NCI-H446 (cell line): ENCODE results near the gene NAPA.

Source experiments
- DNase-seq, 2 experiments: peaks; one replicate each; lab custom pipeline; 2025; lab: John Stamatoyannopoulos, UW

The NAPA gene

DNA sequence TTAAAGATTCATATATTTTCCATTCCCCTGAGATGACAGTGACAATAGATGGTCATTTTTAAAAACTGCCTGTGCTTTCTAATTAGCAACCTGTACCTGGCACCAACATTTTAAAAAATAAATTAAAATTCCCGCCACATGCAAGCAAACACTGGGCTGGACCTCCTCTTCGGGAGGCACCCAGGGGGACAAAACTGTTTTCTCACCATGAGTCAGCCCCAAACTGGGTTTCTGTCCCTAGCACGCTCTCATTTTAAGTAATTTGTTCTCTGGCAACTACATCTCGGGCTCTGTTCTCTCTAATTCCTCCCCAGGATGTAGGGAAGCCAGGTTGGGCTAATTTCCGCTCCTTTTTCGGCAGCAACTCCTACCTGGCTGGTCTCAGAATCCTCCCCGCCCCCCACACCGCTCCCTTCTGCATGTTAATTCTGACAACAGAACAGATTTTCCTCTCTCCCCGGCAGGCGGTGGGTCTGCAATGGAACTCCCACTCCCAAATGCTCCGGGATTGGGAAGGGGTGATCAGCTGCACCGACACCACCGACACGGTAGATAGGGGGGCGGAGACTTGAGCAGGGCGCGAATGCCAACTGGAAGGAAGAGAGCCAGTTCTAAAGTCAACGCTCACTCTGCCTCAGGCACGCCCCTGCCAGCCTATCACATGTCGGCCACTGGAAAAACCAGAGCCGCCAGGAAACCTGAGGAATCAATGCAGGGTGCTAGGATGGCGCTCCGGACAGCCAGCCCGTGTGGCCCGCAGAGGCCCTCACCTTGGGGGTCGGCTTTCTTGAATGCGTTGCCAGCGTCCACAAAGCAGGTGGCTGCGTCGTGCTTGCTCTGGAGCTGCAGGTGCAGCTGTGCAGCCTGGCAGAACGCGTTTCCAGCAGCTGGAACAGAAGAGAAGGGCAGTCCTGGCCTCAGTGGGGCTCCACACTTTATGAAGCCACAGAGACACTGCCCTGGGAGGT lies 14.7 kb downstream of the NAPA start:
- no peak for DNase-seq

DNA sequence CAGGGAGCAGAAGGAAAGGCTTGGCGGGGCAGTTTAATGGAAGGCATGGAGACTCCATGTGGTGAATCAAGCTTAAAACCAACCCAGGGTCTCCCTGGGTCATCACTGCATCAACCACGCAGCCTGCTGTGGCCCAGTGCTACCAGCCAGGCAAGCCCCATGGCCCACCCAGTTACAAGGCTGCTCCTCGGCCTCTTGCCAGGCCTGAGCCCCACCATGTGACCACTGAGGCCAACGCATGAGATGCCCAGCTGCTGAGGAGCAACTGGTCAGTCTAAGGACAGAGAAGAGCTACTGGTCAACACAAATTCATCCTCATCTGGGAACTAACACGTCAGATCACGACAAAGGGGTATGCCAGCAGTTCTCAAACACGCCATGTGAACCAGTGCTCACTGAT lies 15.5 kb downstream of the NAPA start:
- no peak for DNase-seq

DNA sequence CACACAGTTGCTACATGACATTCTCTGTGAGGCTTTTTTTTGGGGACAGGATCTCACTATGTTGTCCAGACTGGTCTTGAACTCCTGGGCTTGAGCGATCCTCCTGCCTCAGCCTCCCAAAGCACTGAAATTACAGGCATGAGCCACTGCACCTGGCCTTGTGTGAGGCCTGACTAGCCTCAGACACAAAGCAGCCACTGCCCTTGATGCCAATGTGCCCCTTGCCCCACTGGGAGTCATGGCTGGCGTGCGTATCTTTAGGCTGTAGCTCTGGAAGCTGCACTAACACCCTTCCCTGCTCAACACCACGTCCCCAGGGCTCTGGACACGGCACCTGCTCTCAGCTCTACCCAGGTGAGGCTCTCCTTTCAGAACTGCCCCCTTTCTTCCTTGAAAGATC lies 16.3 kb downstream of the NAPA start:
- DNase-seq, result no peak

- peak in 1 of 2 experiments; percentile 67 for DNase-seq
These were observed 16.9 kb downstream of the NAPA start for GRCh38 chr19:47497821-47498520.

DNA sequence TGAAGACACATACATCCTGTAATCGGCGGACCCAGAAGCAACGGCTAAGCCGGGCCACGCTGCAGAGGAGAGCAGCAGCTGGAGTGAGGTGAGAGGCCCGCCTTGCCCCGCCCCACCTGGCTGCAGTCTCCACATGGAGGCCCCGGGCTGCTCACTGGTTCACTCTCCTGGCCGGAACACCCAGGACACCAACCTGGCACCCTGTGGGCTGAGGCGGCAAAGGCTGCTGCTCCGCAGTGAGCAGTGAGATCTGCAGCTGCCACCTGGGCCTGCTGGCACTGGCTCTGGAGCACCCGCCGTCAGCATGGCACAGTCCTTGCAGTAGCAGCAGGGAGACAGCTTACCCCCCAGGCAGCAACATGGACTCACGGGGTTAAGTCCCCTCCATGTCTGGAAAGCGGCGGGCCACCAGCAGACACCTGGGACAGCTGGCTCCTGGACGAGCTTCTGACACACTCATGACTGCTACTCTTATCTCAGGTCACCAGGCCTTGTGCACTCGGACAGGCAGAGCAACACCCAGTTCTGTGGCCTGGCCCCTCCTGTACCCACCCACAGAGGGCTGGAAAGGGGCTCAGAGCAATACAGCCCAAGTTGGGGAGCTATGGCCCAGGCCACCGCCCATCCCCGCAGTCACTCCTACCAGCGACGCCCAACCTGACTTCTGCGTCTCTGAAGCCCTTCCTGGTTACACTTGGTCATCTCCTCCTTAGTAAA lies 17.7 kb downstream of the NAPA start:
- DNase-seq, result peak in 1 of 2 experiments; percentile 35

GRCh38 chr19:47495478-47496372 lies 19.1 kb downstream of the NAPA start:
- peak; percentile 62 to 79 for DNase-seq

DNA sequence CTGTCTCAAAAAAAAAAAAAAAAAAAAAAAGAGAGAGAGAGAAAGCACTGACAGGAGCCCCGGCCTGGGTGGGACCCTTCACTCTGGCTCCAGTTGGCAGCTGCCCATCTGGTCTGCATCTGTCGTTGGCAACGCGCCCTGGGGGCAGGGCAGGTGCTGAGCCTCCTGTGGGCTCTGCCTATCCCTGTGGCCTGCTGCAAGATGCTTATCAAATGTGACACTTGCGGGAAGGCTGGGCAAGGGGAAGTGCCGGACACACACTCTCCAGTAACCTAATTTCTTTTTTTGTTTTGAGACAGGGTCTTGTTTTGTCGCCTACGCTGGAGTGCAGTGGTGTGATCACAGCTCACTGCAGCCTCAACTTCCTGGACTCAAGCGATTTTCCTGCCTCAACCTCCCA lies 20.1 kb downstream of the NAPA start:
- DNase-seq, result peak; percentile 53 to 94

DNA sequence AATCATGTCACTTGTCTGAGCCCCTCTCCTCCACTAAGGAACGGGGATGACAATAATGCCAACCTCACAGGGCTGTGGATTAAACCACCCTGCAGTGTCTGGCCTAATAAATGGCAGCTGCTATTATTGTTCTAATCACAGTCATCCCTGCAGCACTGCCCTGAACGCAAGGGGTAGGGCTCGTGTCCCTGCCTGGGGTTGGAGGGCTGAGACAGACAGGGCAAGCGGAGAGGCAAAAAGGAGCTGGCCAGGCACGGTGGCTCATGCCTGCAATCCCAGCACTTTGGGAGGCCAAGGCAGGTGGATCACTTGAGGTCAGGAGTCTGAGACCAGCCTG lies 20.7 kb downstream of the NAPA start:
- DNase-seq, result no peak

DNA sequence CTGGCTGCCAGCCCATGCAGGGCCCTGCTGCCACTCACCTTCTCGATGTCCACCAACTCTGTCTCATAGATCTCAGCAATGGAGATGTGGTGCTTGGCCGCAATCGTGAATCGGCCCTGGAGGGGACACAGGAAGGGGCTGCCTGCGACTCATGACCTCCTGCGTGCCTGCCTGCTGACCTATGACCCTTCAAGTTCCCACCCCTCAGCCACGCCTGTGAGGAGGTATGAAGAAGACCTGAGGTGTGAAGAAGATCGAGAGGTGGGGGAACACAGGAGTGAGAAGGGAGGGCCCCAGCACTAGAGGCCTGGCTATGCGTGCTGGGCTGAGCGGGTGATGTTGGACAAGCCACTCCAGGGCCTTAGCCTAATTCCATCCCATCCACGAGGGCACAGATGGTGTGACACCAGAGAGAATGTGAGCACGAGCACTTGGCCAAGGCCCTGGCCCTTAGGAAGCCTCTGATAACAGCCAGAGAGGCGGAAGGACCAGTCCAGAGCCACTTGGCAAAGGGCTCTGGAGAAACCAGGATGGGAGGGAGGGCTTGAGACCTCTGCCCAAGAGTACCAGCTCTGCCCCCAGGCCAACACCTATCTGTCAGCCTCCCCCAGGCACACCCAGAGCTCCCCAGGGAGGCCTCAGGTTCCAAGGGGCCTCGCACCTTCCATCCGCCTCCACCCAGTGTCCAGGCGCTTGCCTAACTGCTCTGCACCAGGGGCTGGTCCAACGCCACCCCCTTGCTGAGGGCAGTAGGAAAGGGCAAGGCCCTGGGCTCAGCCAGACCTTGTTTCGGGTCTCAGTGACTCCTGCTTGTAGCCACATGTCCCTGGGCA lies 21.3 kb downstream of the NAPA start:
- peak in 1 of 2 experiments; percentile 41 for DNase-seq

DNA sequence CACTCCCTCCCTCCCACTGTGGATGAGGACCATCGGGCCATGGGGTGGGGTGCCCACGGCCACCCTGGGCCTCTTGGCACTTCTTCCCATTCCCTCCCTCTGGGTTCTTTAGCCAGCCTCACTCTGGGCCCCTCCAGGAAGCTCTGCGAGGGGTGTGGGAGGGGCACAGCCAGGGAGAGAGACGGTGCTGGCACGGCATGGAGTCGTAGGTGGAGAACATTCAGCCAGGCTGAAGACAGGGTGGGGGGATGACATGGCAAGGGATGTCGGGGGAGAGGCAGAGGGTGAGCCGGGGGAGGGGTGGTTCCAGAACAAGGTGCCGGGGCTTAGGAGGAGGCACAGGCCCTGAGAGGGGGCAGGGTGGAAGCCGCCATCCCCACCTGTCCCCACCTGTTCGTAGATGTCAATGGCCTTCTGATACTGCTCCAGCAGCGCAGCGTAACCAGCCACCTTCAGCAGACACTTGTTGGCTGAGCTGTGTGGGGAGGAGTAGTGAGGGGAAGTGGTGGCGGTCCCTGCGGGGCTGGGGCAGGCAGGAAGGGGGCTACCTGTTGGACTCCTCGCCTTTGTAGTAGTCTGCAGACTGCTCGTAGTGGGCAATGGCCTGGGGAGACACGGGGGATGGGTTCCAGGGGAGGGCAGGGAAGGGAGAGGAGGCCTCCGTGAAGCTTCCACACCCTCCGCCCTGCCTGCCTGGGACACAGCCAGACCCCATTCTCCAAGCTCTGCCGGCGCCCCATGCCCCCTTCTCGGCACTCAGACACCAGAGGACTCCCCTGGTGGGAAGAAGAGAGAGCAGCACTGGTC lies 22.1 kb downstream of the NAPA start:
- no peak for DNase-seq

- DNase-seq, result no peak
These were observed 22.7 kb downstream of the NAPA start for GRCh38 chr19:47492137-47492533.

DNA sequence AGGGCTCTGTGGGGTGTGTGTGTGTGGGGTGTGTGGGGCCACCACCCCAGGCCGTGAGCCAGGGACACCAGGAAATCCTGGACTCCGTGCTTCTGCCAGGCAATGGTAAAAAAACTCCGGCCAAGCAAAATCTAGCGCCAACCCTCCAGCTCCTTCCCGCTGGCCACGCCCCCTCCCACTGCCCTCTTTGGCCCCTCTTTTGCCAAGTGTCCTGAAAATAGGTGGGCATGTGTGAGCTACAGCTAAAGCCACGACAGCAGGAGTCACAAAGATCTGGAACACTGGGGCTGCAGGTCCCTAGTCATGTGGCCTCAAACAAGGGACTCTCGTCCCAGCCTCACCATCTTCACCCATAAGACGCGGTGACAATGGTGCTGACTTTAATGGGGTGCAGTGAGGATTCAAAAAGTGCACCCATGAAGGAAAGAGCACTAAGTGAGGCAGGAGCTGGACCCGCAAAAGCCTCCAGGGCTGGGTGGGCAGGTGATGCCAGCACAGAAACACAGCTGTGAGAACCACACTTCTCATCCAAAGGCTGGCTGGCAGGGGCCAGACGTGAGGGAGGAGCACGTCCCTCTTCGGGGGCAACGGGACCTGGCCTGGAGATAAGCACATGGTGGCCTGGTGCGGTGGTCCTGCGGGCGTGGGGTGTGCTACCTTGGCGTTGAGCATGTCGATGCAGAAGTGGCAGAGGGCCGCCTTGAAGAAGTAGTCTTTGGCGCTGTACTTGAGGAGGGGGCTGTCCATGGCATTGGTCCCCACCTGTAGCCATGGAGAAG lies 23.3 kb downstream of the NAPA start:
- DNase-seq, result no peak

- no peak for DNase-seq
These were observed 24.0 kb downstream of the NAPA start for GRCh38 chr19:47490847-47491246.

- no peak for DNase-seq
These were observed 24.8 kb downstream of the NAPA start for GRCh38 chr19:47490031-47490430.

- no peak for DNase-seq
These were observed 25.6 kb downstream of the NAPA start for GRCh38 chr19:47489072-47489914.

GRCh38 chr19:47487551-47488515 lies 27.0 kb downstream of the NAPA start:
- no peak for DNase-seq

DNA sequence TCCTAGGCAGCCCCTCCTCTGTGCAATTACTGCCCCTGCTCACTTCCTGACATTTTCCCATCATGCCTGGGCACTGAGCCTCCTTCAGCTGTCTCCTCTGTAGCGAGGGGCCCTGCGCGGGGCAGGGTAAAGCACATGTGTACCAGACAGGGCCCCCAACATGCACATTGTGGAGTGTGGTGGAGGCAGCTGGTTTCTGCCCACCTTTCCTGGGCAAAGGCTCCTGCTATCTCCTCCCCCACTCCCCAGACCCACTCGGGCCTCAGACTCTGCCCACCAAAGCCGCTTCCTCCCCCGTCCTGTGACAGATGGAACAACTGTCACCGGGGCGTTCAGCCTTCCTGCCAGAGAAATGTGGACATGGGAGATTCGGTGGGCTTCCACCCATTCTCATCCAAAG lies 28.0 kb downstream of the NAPA start:
- DNase-seq, result no peak
